GM06990 (cell line): ENCODE results near the gene BRSK1.

Experiments
- DNase-seq: peaks from one replicate; pipeline ENCODE4 v3.0.0-alpha.2; 2011; ENCODE audit not compliant: insufficient read length; ENCODE audit errors: extremely low read depth
- H3K27me3 ChIP-seq: replicated peaks from 2 replicates; pipeline ENCODE4 v1.6.0; 2011; ENCODE audit warnings: low read length; ENCODE audit not compliant: control insufficient read depth, insufficient read depth
- H3K36me3 ChIP-seq: 2 replicates; pipeline ENCODE4 v1.5.1; 2011; ENCODE audit warnings: low read length; ENCODE audit not compliant: control insufficient read depth, insufficient read depth
- H3K4me3 ChIP-seq: replicated peaks from 2 replicates; pipeline ENCODE4 v1.5.1; 2011; ENCODE audit warnings: low read depth, mild to moderate bottlenecking, control low read depth, low read length
- TF ChIP-seq, protein P1 (sequence below): IDR thresholded peaks from 2 replicates; pipeline ENCODE4 v1.5.1; 2011; ENCODE audit warnings: low read length, control low read depth, mild to moderate bottlenecking, inconsistent platforms; ENCODE audit not compliant: insufficient read depth, poor library complexity, severe bottlenecking

The BRSK1 gene

DNA sequence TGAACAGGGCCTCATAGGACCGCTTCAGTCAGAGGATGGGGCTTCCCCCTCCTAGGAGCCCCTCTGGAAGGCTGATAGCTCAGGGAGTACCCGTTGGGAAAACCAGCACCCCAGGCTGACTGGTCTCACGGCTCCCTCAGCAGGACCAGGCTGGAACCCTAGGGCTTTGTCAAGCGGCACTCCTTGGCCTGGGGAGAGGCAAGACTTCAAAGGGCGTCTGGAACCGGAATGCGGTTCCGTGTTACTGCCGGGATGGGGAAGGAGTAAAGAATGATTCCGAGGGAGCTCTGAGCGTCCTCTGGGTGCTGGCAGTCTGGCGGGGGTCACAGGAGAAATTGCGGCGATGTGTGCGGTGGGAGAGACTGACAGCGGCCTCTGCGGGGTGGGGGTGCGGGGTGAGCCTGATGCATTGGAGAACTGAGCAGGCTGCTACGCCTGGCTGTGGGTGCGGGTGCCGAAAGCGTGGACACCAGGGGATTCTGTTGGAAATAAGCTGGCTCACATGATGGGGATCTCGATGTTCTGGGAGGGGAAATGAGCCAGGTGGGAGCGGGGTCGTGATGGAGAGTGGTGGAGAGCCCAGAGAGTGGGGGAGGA is 68.8 kb downstream of the BRSK1 start:
- DNase-seq: no peak
- Histone ChIP-seq H3K27me3 (peaks cover 2% of the 10 kb centered on the region), H3K4me3 (no peak overlapping the region), H3K36me3 (peaks cover 2% of the 10 kb centered on the region; the same call in 1 of the 2 replicates)
- TF ChIP-seq, protein P1, sequence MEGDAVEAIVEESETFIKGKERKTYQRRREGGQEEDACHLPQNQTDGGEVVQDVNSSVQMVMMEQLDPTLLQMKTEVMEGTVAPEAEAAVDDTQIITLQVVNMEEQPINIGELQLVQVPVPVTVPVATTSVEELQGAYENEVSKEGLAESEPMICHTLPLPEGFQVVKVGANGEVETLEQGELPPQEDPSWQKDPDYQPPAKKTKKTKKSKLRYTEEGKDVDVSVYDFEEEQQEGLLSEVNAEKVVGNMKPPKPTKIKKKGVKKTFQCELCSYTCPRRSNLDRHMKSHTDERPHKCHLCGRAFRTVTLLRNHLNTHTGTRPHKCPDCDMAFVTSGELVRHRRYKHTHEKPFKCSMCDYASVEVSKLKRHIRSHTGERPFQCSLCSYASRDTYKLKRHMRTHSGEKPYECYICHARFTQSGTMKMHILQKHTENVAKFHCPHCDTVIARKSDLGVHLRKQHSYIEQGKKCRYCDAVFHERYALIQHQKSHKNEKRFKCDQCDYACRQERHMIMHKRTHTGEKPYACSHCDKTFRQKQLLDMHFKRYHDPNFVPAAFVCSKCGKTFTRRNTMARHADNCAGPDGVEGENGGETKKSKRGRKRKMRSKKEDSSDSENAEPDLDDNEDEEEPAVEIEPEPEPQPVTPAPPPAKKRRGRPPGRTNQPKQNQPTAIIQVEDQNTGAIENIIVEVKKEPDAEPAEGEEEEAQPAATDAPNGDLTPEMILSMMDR: no peak

DNA sequence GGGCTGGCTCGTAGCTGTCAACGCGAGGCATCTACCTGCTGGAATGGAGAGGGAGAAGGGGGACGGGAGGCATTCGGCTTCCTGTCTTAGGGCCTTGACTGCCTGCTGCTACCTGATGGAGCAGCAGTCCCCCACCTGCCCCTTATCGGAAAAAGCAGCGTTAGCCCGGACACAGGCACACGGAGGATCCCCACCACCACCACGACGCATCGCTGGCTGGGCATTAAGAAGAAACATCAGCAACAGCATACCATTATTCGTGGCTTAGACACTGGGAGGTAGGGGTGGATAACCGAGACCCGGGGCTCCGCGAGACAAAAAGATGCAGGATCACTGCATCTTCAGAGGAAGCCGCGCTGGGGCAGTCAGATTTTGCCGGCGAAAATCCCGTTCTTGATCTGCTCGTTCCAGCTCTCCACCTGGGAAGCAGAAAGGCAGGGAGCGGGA is 69.6 kb downstream of the BRSK1 start:
- no peak for DNase-seq
- H3K36me3 ChIP-seq: no peaks in the 10 kb centered on the region
- peak overlapping the region; percentile 40; the same call in 1 of the 2 replicates for H3K4me3 ChIP-seq
- peaks cover 2% of the 10 kb centered on the region for H3K27me3 ChIP-seq
- TF ChIP-seq, protein P1: no peak

DNA sequence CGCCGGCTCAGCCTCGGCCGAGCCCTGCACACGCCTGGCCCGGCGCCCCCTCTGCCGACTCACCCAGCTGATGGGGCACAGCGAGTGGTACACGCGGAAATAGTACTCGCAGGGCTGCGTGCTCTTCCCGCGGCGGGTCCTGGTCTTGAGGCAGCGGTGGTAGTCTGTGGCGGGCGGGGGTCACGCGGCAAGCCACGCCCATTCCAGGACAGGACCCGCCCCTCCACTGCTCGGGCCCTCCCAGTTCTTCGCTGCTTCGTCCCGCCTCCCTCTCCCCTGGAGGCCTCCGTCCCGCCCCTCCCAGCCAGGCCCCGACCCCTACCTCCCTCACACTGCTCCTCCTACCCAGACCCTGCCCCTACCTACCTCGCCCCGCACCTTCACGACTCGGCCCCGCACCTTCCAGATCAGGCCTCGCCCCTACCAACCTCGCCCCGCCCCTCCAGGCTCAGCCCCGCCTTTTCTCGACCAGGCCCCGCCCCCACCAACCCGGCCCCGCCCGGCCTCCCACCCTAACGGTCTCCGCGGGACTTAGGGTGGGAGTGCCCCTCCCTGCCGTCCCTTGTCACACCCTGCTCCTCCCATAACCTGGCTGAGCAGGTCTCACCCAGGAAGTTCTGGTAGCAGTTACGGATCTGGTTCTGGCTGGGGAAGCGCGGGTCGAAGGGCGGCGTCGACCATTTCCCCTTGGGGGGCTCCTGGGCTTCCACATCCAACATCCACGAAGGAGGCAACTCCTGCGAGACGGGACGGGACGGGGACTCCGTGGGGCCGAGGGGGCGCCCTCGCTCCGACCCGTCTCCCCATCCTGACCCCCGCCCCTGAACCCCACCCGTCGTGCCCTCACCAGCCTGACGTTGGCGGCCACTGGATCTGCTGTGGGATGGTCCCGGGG is 70.3 kb downstream of the BRSK1 start:
- TF ChIP-seq, protein P1: no peak
- peaks cover 2% of the 10 kb centered on the region for H3K27me3 ChIP-seq
- DNase-seq: peak; percentile 68

DNA sequence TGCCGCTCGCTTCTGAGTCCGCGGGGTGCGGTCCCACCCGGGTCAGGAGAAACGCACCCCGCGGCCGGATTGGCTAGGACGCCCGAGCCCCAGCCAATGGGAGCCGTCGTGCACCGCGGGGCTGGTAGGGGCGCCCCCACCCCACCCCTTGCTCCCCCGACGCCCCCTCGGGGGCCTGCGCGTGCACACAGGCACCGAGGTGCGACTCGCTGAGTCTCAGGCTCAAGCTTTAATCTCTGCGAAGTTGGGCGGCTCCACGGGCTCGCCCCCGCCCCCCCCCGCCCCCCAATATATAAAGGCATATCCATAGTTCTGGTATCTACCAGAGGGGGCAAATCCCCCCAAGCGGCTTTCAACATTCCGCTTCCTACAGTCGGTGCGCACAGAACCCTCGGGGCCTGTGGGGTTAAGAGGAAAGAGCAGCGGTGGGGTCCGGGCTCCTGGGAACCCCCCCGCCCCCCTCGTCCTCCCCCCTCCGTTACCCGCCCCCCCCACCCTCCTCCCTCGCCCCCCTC is 71.0 kb downstream of the BRSK1 start, which contains the start of gene COX6B2:
Gene COX6B2 (minus strand): TSS at position 22 of the 515 bp plus-strand sequence. CDS start 198 bp downstream, outside the sequence.
- Histone ChIP-seq H3K27me3 (peaks cover 2% of the 10 kb centered on the region), H3K36me3 (no peaks in the 10 kb centered on the region), H3K4me3 (peak within 1 kb of the TSS; percentile 40)
- TF ChIP-seq, protein P1: no peak
- DNase-seq: no peak

More for the DNA sequence above, 70.3 kb downstream of the BRSK1 start:
- H3K4me3 ChIP-seq: peak overlapping the region; percentile 40
- H3K36me3 ChIP-seq: no peaks in the 10 kb centered on the region

DNA sequence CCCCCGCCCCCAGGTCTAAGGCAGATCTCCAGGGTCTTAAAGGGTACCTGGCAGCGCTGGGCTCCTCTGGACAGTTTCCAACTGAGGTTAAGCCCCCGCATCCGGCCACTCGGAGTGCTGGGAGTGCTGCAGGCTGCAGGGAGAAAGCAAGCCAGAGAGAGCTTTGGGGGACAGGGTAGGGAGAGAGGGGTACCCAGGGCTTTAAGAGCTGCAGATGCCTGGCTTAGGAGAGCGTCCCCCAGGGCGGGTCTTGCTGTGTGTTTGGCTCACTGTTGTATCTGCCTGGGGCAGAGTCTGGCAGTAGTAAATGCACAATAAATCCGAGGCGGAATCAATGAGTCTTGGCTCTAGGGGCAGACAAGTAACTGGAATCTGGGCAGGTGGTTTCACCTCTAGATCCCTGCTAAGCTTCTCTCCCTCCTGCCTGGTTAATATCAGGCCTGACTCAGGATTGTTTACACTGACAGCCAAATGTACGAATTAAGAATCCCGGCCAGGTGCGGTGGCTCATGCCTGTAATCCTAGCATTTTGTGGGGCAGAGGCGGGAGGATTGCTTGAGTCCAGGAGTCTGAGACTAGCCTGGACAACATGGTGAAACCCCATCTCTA is 71.5 kb downstream of the BRSK1 start:
- Histone ChIP-seq H3K27me3 (peaks cover 2% of the 10 kb centered on the region), H3K4me3 (no peak overlapping the region), H3K36me3 (no peaks in the 10 kb centered on the region)
- DNase-seq: no peak
- TF ChIP-seq, protein P1: no peak
